Measurements from ENCODE around the gene TRPV4.

- TF ChIP-seq, protein P1, sequence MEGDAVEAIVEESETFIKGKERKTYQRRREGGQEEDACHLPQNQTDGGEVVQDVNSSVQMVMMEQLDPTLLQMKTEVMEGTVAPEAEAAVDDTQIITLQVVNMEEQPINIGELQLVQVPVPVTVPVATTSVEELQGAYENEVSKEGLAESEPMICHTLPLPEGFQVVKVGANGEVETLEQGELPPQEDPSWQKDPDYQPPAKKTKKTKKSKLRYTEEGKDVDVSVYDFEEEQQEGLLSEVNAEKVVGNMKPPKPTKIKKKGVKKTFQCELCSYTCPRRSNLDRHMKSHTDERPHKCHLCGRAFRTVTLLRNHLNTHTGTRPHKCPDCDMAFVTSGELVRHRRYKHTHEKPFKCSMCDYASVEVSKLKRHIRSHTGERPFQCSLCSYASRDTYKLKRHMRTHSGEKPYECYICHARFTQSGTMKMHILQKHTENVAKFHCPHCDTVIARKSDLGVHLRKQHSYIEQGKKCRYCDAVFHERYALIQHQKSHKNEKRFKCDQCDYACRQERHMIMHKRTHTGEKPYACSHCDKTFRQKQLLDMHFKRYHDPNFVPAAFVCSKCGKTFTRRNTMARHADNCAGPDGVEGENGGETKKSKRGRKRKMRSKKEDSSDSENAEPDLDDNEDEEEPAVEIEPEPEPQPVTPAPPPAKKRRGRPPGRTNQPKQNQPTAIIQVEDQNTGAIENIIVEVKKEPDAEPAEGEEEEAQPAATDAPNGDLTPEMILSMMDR (IDR thresholded peaks at IDR 0.05): no peak
- no peak for TF ChIP-seq POLR2A (IDR thresholded peaks at IDR 0.05)
Observed at GRCh38 chr12:109762673-109763191, 70.5 kb downstream of the TRPV4 start.
